ENCODE results near the gene CAPN5.
"Not testable (repeated sequence)": the region's sequence is repeated elsewhere in the genome, so short reads cannot be mapped to it uniquely, and the experiment has no call there.

CAPN5 gene

GRCh38 chr11:77066229-77067042 is at the start of gene CAPN5:
Gene CAPN5, plus strand, starts transcription at chr11:77066971. Its CDS starts 17,916 bp downstream, at chr11:77084887.
- peak within 1 kb of the TSS; percentile 92 for H3K27ac ChIP-seq (ENCODE audit: low read depth, low read length)
- no peaks in the 10 kb centered on the region for H3K27me3 ChIP-seq (ENCODE audit: control insufficient read depth in 1 of 2, insufficient read depth in 2 of 2, low read length in 2 of 2)
- H3K9me3 ChIP-seq (ENCODE audit: control insufficient read depth in 1 of 2, low read length in 2 of 2) = no peaks in the 10 kb centered on the region
- H3K9ac ChIP-seq (ENCODE audit: low read depth in 1 of 2, low read length in 2 of 2) = peak within 1 kb of the TSS; percentile 79 to 87
- peaks cover 66 to 69% of the 10 kb centered on the region in 2 donors for H3K4me1 ChIP-seq (ENCODE audit: control insufficient read depth in 1 of 2, insufficient read depth in 2 of 2, low read length in 2 of 2)
- H3K4me3 ChIP-seq (ENCODE audit: low read depth in 1 of 2, low read length in 2 of 2) = peak within 1 kb of the TSS; percentile 78 to 81
- H3K36me3 ChIP-seq (ENCODE audit: control insufficient read depth in 1 of 2, insufficient read depth in 2 of 2, low read length in 2 of 2) = peaks cover 0 to 3% of the 10 kb centered on the region in 2 donors

GRCh38 chr11:77018396-77018924 is 48.3 kb upstream of the CAPN5 start:
- not testable (repeated sequence) for H3K36me3 ChIP-seq (ENCODE audit: control insufficient read depth in 1 of 2, insufficient read depth in 2 of 2, low read length in 2 of 2); H3K27me3 ChIP-seq (ENCODE audit: control insufficient read depth in 1 of 2, insufficient read depth in 2 of 2, low read length in 2 of 2); H3K9me3 ChIP-seq (ENCODE audit: control insufficient read depth in 1 of 2, low read length in 2 of 2); H3K4me3 ChIP-seq (ENCODE audit: low read depth in 1 of 2, low read length in 2 of 2); H3K9ac ChIP-seq (ENCODE audit: low read depth in 1 of 2, low read length in 2 of 2); H3K27ac ChIP-seq (ENCODE audit: low read depth, low read length)
- H3K4me1 ChIP-seq (ENCODE audit: control insufficient read depth in 1 of 2, insufficient read depth in 2 of 2, low read length in 2 of 2) = peaks cover 0 to 18% of the 10 kb centered on the region in 2 donors

GRCh38 chr11:77019976-77020595 is 46.7 kb upstream of the CAPN5 start:
- peaks cover 0 to 8% of the 10 kb centered on the region in 2 donors for H3K36me3 ChIP-seq (ENCODE audit: control insufficient read depth in 1 of 2, insufficient read depth in 2 of 2, low read length in 2 of 2)
- H3K9me3 ChIP-seq (ENCODE audit: control insufficient read depth in 1 of 2, low read length in 2 of 2) = no peaks in the 10 kb centered on the region
- H3K27ac ChIP-seq (ENCODE audit: low read depth, low read length) = no peak overlapping the region
- H3K9ac ChIP-seq (ENCODE audit: low read depth in 1 of 2, low read length in 2 of 2) = no peak overlapping the region
- H3K4me1 ChIP-seq (ENCODE audit: control insufficient read depth in 1 of 2, insufficient read depth in 2 of 2, low read length in 2 of 2) = peaks cover 0 to 18% of the 10 kb centered on the region in 2 donors
- no peaks in the 10 kb centered on the region for H3K27me3 ChIP-seq (ENCODE audit: control insufficient read depth in 1 of 2, insufficient read depth in 2 of 2, low read length in 2 of 2)
- no peak overlapping the region for H3K4me3 ChIP-seq (ENCODE audit: low read depth in 1 of 2, low read length in 2 of 2)

- H3K27me3 ChIP-seq (ENCODE audit: control insufficient read depth in 1 of 2, insufficient read depth in 2 of 2, low read length in 2 of 2) = no peaks in the 10 kb centered on the region
- H3K4me1 ChIP-seq (ENCODE audit: control insufficient read depth in 1 of 2, insufficient read depth in 2 of 2, low read length in 2 of 2) = peaks cover 0 to 18% of the 10 kb centered on the region in 2 donors
- no peaks in the 10 kb centered on the region for H3K9me3 ChIP-seq (ENCODE audit: control insufficient read depth in 1 of 2, low read length in 2 of 2)
- H3K36me3 ChIP-seq (ENCODE audit: control insufficient read depth in 1 of 2, insufficient read depth in 2 of 2, low read length in 2 of 2) = peaks cover 0 to 8% of the 10 kb centered on the region in 2 donors
- H3K27ac ChIP-seq (ENCODE audit: low read depth, low read length) = no peak overlapping the region
- H3K4me3 ChIP-seq (ENCODE audit: low read depth in 1 of 2, low read length in 2 of 2) = no peak overlapping the region
- H3K9ac ChIP-seq (ENCODE audit: low read depth in 1 of 2, low read length in 2 of 2) = no peak overlapping the region
These were observed 46.0 kb upstream of the CAPN5 start for GRCh38 chr11:77020734-77021133.

- Histone ChIP-seq H3K36me3 (ENCODE audit: control insufficient read depth in 1 of 2, insufficient read depth in 2 of 2, low read length in 2 of 2) (peaks cover 0 to 4% of the 10 kb centered on the region in 2 donors), H3K27ac (ENCODE audit: low read depth, low read length) (no peak overlapping the region), H3K9me3 (ENCODE audit: control insufficient read depth in 1 of 2, low read length in 2 of 2) (no peaks in the 10 kb centered on the region), H3K4me1 (ENCODE audit: control insufficient read depth in 1 of 2, insufficient read depth in 2 of 2, low read length in 2 of 2) (peaks cover 2 to 26% of the 10 kb centered on the region in 2 donors), H3K4me3 (ENCODE audit: low read depth in 1 of 2, low read length in 2 of 2) (no peak overlapping the region), H3K27me3 (ENCODE audit: control insufficient read depth in 1 of 2, insufficient read depth in 2 of 2, low read length in 2 of 2) (peaks cover 0 to 3% of the 10 kb centered on the region in 2 donors), H3K9ac (ENCODE audit: low read depth in 1 of 2, low read length in 2 of 2) (no peak overlapping the region)
These were observed 42.0 kb upstream of the CAPN5 start for GRCh38 chr11:77024745-77025144.

GRCh38 chr11:77026221-77026620 is 40.5 kb upstream of the CAPN5 start:
- H3K27ac ChIP-seq (ENCODE audit: low read depth, low read length) = no peak overlapping the region

GRCh38 chr11:77026743-77027142 is 40.0 kb upstream of the CAPN5 start:
- Histone ChIP-seq H3K9me3 (ENCODE audit: control insufficient read depth in 1 of 2, low read length in 2 of 2) (no peaks in the 10 kb centered on the region), H3K27ac (ENCODE audit: low read depth, low read length) (no peak overlapping the region), H3K4me3 (ENCODE audit: low read depth in 1 of 2, low read length in 2 of 2) (no peak overlapping the region), H3K9ac (ENCODE audit: low read depth in 1 of 2, low read length in 2 of 2) (no peak overlapping the region), H3K36me3 (ENCODE audit: control insufficient read depth in 1 of 2, insufficient read depth in 2 of 2, low read length in 2 of 2) (no peaks in the 10 kb centered on the region), H3K27me3 (ENCODE audit: control insufficient read depth in 1 of 2, insufficient read depth in 2 of 2, low read length in 2 of 2) (peaks cover 3 to 8% of the 10 kb centered on the region in 2 donors), H3K4me1 (ENCODE audit: control insufficient read depth in 1 of 2, insufficient read depth in 2 of 2, low read length in 2 of 2) (peaks cover 8 to 22% of the 10 kb centered on the region in 2 donors)

More at GRCh38 chr11:77026221-77026620, 40.5 kb upstream of the CAPN5 start:
- Histone ChIP-seq H3K36me3 (ENCODE audit: control insufficient read depth in 1 of 2, insufficient read depth in 2 of 2, low read length in 2 of 2) (no peaks in the 10 kb centered on the region), H3K4me3 (ENCODE audit: low read depth in 1 of 2, low read length in 2 of 2) (no peak overlapping the region), H3K4me1 (ENCODE audit: control insufficient read depth in 1 of 2, insufficient read depth in 2 of 2, low read length in 2 of 2) (peaks cover 8 to 22% of the 10 kb centered on the region in 2 donors), H3K9ac (ENCODE audit: low read depth in 1 of 2, low read length in 2 of 2) (no peak overlapping the region), H3K27me3 (ENCODE audit: control insufficient read depth in 1 of 2, insufficient read depth in 2 of 2, low read length in 2 of 2) (peaks cover 3 to 8% of the 10 kb centered on the region in 2 donors), H3K9me3 (ENCODE audit: control insufficient read depth in 1 of 2, low read length in 2 of 2) (no peaks in the 10 kb centered on the region)

- Histone ChIP-seq H3K36me3 (ENCODE audit: control insufficient read depth in 1 of 2, insufficient read depth in 2 of 2, low read length in 2 of 2) (no peaks in the 10 kb centered on the region), H3K4me1 (ENCODE audit: control insufficient read depth in 1 of 2, insufficient read depth in 2 of 2, low read length in 2 of 2) (peaks cover 8 to 22% of the 10 kb centered on the region in 2 donors), H3K27ac (ENCODE audit: low read depth, low read length) (no peak overlapping the region), H3K27me3 (ENCODE audit: control insufficient read depth in 1 of 2, insufficient read depth in 2 of 2, low read length in 2 of 2) (peaks cover 3 to 8% of the 10 kb centered on the region in 2 donors), H3K4me3 (ENCODE audit: low read depth in 1 of 2, low read length in 2 of 2) (no peak overlapping the region), H3K9me3 (ENCODE audit: control insufficient read depth in 1 of 2, low read length in 2 of 2) (no peaks in the 10 kb centered on the region), H3K9ac (ENCODE audit: low read depth in 1 of 2, low read length in 2 of 2) (no peak overlapping the region)
These were observed 39.5 kb upstream of the CAPN5 start for GRCh38 chr11:77027275-77027674.

- Histone ChIP-seq H3K27ac (ENCODE audit: low read depth, low read length) (no peak overlapping the region), H3K4me1 (ENCODE audit: control insufficient read depth in 1 of 2, insufficient read depth in 2 of 2, low read length in 2 of 2) (peaks cover 8 to 33% of the 10 kb centered on the region in 2 donors), H3K9me3 (ENCODE audit: control insufficient read depth in 1 of 2, low read length in 2 of 2) (no peaks in the 10 kb centered on the region), H3K4me3 (ENCODE audit: low read depth in 1 of 2, low read length in 2 of 2) (no peak overlapping the region), H3K27me3 (ENCODE audit: control insufficient read depth in 1 of 2, insufficient read depth in 2 of 2, low read length in 2 of 2) (peaks cover 3 to 8% of the 10 kb centered on the region in 2 donors), H3K9ac (ENCODE audit: low read depth in 1 of 2, low read length in 2 of 2) (no peak overlapping the region), H3K36me3 (ENCODE audit: control insufficient read depth in 1 of 2, insufficient read depth in 2 of 2, low read length in 2 of 2) (no peaks in the 10 kb centered on the region)
These were observed 36.9 kb upstream of the CAPN5 start for GRCh38 chr11:77029829-77030228.

GRCh38 chr11:77030834-77031414 is 35.8 kb upstream of the CAPN5 start:
- peaks cover 16 to 27% of the 10 kb centered on the region in 2 donors for H3K4me1 ChIP-seq (ENCODE audit: control insufficient read depth in 1 of 2, insufficient read depth in 2 of 2, low read length in 2 of 2)
- no peak overlapping the region for H3K27ac ChIP-seq (ENCODE audit: low read depth, low read length)
- no peaks in the 10 kb centered on the region for H3K36me3 ChIP-seq (ENCODE audit: control insufficient read depth in 1 of 2, insufficient read depth in 2 of 2, low read length in 2 of 2)
- no peak overlapping the region for H3K9ac ChIP-seq (ENCODE audit: low read depth in 1 of 2, low read length in 2 of 2)
- H3K27me3 ChIP-seq (ENCODE audit: control insufficient read depth in 1 of 2, insufficient read depth in 2 of 2, low read length in 2 of 2) = peaks cover 3 to 8% of the 10 kb centered on the region in 2 donors
- no peak overlapping the region for H3K4me3 ChIP-seq (ENCODE audit: low read depth in 1 of 2, low read length in 2 of 2)
- no peaks in the 10 kb centered on the region for H3K9me3 ChIP-seq (ENCODE audit: control insufficient read depth in 1 of 2, low read length in 2 of 2)
